Body of pancreas (tissue), 4 donors: ENCODE data around the gene PODXL. TPM values are rescaled to one million over a fixed set of nuclear protein-coding genes. Genes with fewer than 3 reads are reported as not detected.

Experiments used
- ATAC-seq: fragments of 150-250 bp; one replicate; pipeline ENCODE4 v1.9.1; 2016
- DNase-seq, 4 donors: peaks; one replicate each; pipeline ENCODE4 v3.0.0-alpha.2; 2019
- H3K27ac ChIP-seq, 4 donors: fragments of 200-600 bp; sonication (generic); 1 replicate in 3 of 4; 2 replicates in 1 of 4; pipeline versions ENCODE4 v1.5.1 to v1.6.1; 2016 to 2019; ENCODE audit warnings: mild to moderate bottlenecking in 1 of 4, mixed read lengths in 1 of 4, moderate library complexity in 1 of 4
- H3K27me3 ChIP-seq, 2 donors: fragments of 200-600 bp; sonication (generic); one replicate each; pipeline ENCODE4 v1.6.0; 2016; ENCODE audit warnings: mild to moderate bottlenecking in 1 of 2
- H3K36me3 ChIP-seq, 2 donors: fragments of 200-600 bp; sonication (generic); replicated peaks in 1 of 2; 2 replicates each; pipeline ENCODE4 v1.5.1; 2016; ENCODE audit warnings: low read depth in 2 of 2; ENCODE audit not compliant: insufficient read depth in 1 of 2
- H3K4me1 ChIP-seq: fragments of 200-600 bp; sonication (generic); one replicate; pipeline ENCODE4 v1.6.0; 2016
- H3K4me3 ChIP-seq, 2 donors: fragments of 200-600 bp; sonication (generic); 1 replicate in 1 of 2; 2 replicates in 1 of 2; pipeline ENCODE4 v1.5.1; 2016 to 2019
- H3K9me3 ChIP-seq, 3 donors: fragments of 200-600 bp; sonication (generic); 1 replicate in 2 of 3; 2 replicates in 1 of 3; pipeline ENCODE4 v1.5.1; 2016
- CTCF ChIP-seq, 7 experiments: fragments of 450-650 bp in 4 of 7; fragments of 200-600 bp in 3 of 7; sonication (generic) in 3 of 7; IDR thresholded peaks; one replicate each; pipeline ENCODE4 v1.5.1; 2016 to 2019; ENCODE audit warnings: antibody characterized with exemption in 7 of 7
- POLR2A ChIP-seq, 3 donors: fragments of 450-650 bp; IDR thresholded peaks; one replicate each; pipeline ENCODE4 v1.6.1; 2016; ENCODE audit warnings: antibody characterized with exemption in 3 of 3, mild to moderate bottlenecking in 2 of 3
- WGBS, 2 donors: methylation state at CpG; one replicate each; pipeline ENCODE4 v1.1.5; 2017; 5-methylcytosine and 5-hydroxymethylcytosine counted together
- intact Hi-C: fragments of 100-400 bp; cut with DNase I; formaldehyde crosslinking; loops from one replicate; pipeline ENCODE4 v1.15.1; 2023
- total RNA-seq, 2 donors: library from RNA; depleted of rRNA; stranded (reverse); fragments of >200 nt; gene quantifications; one replicate each; pipeline ENCODE4 v1.1.0, GENCODE V29; 2016

The PODXL gene
- total RNA-seq, 2 donors from 2014 or later, result 36.9 to 106 TPM

DNA sequence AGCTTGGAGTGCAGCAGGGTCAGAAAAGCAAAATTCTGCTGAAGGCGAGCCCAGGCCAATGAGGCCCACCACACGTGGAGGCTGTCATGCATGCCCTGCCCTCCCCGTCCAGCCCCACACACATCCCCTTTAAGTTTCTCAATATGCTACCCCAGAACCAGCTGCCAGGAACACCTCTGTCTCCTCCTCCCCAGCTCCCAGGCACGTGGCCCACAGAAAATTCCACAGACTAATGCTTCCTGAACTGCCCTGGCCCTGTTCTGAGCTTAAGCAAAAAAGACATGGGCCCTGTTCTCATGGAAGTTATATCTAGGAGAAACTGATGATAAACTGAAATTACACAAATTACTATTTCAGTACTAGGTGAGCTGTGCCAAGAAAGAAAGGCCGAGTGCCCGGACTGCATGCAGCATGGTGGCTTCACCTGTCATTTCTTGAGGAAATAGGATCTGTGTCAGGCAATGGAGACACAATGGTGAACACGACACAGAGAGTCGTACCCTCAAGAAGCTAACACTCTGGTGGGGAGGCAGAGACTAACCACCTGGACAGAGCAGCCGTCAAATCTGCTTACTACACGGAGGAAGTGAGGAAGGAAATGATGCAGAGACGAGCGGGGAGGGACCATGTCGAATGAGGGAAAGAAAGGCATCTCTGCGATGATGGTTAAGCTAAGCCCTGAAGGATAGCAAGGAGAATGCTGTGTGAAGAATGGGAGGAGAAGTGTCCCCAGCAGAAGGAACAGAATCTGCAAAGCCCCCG is 44.5 kb downstream of the PODXL start:
- Histone ChIP-seq H3K4me1 (peaks cover 50% of the 10 kb centered on the region), H3K36me3 (no peaks in the 10 kb centered on the region), H3K9me3 (no peaks in the 10 kb centered on the region), H3K27me3 (no peaks in the 10 kb centered on the region), H3K27ac (peak overlapping the region; percentile 10 to 82 (median 64)), H3K4me3 (no peak overlapping the region)
- TF ChIP-seq CTCF (IDR thresholded peaks at IDR 0.05), result no peak
- DNase-seq, result no peak
- 55 to 70% methylated on average over 14 to 15 of the region's 15 CpGs for WGBS, 2 donors
- no peak for ATAC-seq
- intact Hi-C loops, result no loop called here

GRCh38 chr7:131511071-131511470 is 45.4 kb downstream of the PODXL start:
- WGBS, 2 donors, result 84 to 86% methylated on average over 7 to 9 of the region's 9 CpGs
- intact Hi-C loops, result no loop called here
- H3K4me1 ChIP-seq, result peaks cover 50% of the 10 kb centered on the region
- peak overlapping the region in 2 of 4 donors; percentile 55 to 82 for H3K27ac ChIP-seq
- no peaks in the 10 kb centered on the region for H3K9me3 ChIP-seq
- TF ChIP-seq CTCF (IDR thresholded peaks at IDR 0.05) (no peak), POLR2A (IDR thresholded peaks at IDR 0.05) (no peak)
- ATAC-seq (no peak), DNase-seq (no peak)
- no peaks in the 10 kb centered on the region for H3K36me3 ChIP-seq
- H3K4me3 ChIP-seq, result no peak overlapping the region
- H3K27me3 ChIP-seq, result no peaks in the 10 kb centered on the region

GRCh38 chr7:131509781-131510180 is 46.6 kb downstream of the PODXL start:
- no peak for DNase-seq
- no peak for ATAC-seq
- Histone ChIP-seq H3K4me1 (peaks cover 50% of the 10 kb centered on the region), H3K9me3 (no peaks in the 10 kb centered on the region), H3K36me3 (no peaks in the 10 kb centered on the region), H3K4me3 (no peak overlapping the region), H3K27ac (no peak overlapping the region), H3K27me3 (no peaks in the 10 kb centered on the region)
- WGBS, 2 donors, result 95% methylated on average over 8 of the region's 8 CpGs
- TF ChIP-seq CTCF (IDR thresholded peaks at IDR 0.05) (no peak), POLR2A (IDR thresholded peaks at IDR 0.05) (no peak)
- intact Hi-C loops, result loop anchor here (5.0 kb wide), 1 partner anchor 143 kb away; no protein-coding TSS in a partner anchor

GRCh38 chr7:131508754-131509486 is 47.5 kb downstream of the PODXL start:
- no peaks in the 10 kb centered on the region for H3K27me3 ChIP-seq
- DNase-seq, result peak in 1 of 4 donors; percentile 20
- no peaks in the 10 kb centered on the region for H3K9me3 ChIP-seq
- WGBS, 2 donors, result 64 to 65% methylated on average over 9 to 10 of the region's 10 CpGs
- peaks cover 47% of the 10 kb centered on the region for H3K4me1 ChIP-seq
- no peak for TF ChIP-seq POLR2A (IDR thresholded peaks at IDR 0.05)
- TF ChIP-seq CTCF (IDR thresholded peaks at IDR 0.05), result no peak
- intact Hi-C loops, result loop anchor here (5.0 kb wide), 1 partner anchor 143 kb away; no protein-coding TSS in a partner anchor
- no peaks in the 10 kb centered on the region for H3K36me3 ChIP-seq
- H3K4me3 ChIP-seq, result no peak overlapping the region
- ATAC-seq, result no peak
- H3K27ac ChIP-seq, result peak overlapping the region in 1 of 4 donors; percentile 32
